ENCODE results near the gene CENPW.
A peak's percentile ranks its signal among the peaks of the same experiment; 100 is the strongest.

Gene CENPW

DNA sequence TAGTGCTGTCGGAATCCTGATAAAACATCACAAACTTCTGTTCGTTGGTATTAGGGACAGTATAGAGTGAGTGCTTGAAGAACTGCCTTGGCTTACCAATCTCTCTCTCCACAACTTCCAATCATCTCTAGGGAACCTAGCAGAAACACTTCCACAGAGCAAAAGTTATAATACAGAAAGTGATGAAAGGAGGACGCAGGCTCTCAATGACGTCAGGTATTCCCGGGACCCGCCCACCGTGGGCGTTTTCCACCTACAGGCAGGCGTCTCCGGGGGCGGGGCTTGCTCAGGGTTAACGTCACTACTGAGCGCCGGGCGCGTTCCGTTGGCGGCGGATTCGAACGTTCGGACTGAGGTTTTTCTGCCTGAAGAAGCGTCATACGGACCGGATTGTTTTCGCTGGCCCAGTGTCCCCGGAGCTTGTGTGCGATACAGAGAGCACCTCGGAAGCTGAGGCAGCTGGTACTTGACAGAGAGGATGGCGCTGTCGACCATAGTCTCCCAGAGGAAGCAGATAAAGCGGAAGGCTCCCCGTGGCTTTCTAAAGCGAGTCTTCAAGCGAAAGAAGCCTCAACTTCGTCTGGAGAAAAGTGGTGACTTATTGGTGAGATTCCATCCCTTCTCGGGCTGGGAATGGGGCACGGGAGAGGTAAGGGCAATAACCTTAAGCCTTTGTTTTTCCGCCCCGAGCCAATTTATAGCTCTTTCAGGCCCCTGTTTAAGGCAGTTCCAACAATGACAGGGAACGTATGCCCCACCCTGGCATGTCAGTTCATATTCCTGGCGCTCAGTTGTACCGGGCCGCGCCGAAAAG is at the start of gene CENPW:
Gene CENPW (plus strand): TSS at position 320 of the 814 bp plus-strand sequence. CDS start 159 bp downstream, at position 479.
- peak; percentile 90 for DNase-seq

DNA sequence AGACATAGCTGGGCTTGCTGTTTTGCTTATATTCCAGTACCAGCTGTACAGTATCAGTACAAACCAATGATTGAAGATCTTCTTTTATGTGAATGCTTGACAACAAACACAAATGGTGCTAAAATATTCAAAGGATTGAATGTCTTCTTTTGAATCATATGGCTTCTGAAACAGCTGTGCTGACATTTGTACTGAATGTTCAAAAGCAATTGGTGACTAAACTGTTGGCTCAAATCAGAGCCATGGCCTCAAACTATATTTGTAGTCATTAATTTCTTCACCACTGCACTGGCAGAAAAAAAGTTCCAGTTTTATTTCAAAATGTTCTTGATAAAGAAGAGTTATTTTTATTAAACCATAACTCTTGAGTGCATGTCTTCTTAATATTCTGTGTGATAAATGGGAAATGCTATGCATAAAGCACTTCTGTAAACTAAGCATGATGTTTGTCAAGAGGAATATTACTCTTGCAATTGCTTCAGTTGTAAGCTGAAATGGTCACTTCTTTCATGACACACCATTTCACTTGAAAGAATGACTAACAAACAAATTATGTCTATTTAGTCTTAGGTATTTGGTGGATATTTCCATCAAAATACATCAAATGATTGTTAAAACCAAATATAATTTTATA is 45.9 kb upstream of the CENPW start:
- DNase-seq, result no peak

DNA sequence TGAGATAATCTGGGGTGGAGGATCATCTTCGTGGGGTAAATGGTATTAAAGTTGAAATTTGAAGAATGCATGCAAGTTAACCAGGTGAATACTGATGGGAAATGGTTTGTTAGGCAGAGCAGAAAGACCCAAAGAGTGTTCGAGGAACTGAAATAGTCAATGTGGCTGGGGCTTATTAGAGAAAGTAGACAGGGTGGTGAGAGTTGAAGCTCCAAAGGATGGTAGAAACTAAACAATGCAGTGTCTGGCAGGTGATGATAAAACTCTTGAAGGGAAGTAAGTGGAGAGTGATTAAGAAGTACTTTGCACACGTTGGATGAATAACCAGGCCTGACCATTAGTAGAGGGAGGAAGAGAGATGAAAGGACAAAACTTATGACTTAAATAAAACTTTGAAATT is 39.8 kb upstream of the CENPW start:
- no peak for DNase-seq

DNA sequence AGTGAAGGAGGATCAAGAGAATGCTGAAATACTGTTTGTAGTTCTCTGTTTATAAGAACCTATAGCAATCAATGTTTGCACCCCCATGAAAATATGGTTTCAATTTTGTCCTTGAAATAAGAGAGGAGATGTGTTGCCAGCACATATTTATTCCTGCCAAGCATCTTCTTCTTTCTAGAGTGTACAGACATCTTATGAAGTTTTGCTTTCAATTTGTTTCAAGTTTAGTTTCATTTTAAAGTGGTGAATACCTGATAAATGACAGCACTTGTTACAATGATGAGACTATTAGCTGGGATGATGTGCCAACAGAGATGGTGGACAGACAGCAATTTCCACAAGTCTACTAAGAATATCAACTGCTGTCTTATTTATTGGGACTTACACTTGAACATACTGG is 39.2 kb upstream of the CENPW start:
- no peak for DNase-seq

DNA sequence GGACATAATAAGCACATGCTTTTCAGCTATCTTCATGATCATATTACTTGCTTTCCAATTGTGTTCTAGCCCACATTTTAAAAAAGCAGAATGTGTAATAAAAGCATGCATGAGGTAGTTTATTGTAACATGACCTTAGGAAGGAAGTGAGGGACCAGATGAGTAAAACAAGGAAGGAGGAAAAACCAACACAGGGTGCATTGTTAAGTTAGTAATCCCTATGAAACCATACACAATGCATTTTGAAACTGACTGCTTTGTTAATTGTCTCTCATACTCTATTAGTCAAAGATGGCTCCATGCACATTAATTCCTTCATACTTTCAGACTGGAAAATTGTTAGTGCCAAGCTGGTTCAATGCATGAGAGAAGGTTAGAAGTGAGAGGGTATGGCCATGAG is 37.7 kb upstream of the CENPW start:
- DNase-seq, result no peak

DNA sequence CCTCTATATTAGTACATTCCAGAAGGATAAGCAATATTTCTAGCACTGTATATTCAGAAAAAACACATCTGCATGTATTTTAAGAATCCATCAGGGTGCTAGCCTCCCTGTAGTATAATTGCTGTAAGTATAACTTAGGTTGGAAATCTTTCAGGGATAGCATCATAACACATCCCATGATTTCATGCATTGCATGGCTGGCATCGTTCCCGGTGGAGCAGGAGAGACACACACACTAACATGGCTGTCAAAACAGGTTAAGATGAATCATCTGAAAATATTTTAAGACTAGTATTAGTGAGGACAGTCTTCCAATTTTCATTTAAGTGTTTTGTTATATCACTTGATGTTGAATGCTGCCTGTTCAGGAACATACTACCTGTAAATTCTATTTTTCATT is 32.1 kb upstream of the CENPW start:
- DNase-seq, result no peak

DNA sequence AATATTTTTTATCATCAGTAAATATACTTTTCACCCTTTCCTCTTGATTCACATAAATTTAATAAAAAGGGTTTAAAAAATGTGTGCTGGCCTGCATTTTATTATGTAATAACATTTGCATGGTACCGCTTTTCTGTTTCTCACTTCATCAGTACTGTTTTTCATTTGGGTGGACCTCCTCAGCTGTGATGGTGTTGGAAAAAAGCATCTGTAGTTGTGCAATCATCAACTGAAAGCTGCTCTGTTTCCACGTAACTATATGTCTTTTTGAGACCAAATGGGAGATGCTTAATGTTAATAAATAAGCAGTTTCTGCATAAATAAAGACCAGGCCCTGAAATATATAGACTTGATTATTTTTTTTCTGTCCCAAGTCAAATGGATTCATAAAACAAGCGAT is 31.6 kb upstream of the CENPW start:
- no peak for DNase-seq

DNA sequence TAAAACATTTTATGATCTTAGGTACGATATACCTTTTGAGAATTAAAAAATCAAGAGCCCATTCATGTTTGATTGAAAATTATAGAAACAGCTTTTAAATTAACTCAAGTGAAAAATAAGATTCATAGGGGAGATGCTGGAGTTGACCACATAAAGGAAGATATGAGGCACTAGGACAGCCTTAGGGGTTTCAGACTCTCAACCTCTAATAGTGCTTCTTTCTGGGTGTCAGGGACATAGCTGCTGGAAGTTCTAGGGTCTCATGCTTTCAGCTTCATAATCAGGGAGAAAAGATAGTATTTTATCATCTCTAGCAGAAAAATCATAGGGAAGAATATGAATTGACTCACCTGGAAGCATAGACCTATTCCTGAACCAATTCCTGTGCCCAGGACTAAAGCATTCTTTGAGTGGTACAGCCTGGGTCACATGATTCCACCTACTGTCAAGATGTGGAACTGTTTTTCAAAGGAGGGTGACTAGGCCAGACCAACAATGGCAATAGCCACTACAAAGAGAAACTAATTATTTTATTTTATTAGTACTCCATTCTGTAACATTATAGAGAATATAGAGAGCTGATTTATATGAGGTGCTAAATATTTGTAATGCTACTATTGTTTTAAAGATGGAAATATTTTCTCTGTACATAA is 27.8 kb upstream of the CENPW start:
- DNase-seq, result no peak

DNA sequence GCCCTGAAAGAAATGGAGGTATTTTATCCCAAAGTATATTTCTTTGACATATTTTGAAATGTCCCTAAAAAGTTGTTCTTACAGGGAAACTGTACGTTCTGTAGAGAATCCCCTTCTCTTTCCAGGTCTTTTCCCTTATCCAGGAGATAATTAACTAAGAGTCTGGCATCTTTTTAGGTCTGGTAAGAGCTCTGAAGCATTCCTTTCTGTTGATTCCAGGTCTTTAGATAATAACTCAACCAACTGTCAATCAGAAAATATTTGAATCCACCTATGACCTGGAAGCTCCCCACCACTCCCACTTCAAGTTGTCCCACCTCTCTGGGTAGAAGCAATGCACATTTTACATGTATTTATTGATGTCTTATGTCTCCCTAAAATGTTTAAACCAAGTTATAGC is 26.0 kb upstream of the CENPW start:
- DNase-seq, result no peak

DNA sequence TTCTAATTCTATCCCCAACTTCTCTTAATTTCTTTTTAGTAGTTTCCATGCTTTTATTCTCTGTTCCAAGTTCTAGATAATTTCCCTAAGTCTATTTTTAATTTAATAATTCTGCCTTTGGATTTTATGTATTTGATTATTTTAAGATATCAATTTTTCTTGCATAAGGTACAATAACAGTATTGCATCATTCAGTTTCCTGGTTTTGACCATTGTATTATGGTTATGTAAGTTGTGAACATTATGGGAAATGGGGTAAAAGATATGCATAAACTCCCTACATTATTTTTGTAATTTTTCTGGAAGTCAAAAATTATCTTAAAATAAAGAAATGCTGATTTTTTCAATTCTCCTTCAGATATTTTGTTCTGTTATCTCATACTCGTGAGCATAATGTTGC is 21.1 kb upstream of the CENPW start:
- no peak for DNase-seq

DNA sequence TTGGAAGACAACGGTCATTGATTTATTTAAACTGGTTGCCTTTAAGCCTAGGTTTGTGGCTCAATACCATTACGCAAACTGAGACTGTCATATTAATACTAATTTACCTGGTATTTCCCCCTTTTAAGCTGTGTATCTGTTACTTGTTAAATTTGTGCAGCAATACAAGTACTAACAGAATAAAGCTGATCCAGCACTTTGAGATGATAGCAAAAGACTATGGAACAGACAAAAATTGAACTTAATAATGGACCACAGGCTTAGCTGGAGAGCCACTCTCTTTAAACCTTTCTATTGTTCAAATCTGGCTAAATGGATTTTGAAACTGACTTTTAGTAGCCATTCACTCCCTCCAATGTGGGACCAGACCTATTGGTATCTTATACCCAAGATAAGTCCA is 6.2 kb upstream of the CENPW start:
- no peak for DNase-seq

DNA sequence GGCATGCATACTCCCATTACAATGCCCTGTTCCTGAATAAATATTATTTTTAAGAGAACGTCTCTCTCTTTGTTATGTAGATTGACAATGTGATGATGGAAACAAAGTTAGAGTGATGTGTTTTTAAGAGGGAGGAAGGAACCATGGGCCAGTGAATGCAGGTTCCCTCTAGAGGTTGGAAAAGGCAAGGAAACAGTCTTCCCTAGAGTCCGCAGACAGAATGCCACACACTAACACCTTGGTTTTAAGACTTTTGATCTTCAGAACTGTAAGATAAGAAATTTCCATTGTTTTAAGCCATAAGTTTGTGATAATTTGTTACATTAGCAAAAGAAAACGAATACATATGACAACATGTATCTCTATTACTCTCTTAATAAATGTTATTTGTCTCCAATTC is 4.7 kb upstream of the CENPW start:
- no peak for DNase-seq

DNA sequence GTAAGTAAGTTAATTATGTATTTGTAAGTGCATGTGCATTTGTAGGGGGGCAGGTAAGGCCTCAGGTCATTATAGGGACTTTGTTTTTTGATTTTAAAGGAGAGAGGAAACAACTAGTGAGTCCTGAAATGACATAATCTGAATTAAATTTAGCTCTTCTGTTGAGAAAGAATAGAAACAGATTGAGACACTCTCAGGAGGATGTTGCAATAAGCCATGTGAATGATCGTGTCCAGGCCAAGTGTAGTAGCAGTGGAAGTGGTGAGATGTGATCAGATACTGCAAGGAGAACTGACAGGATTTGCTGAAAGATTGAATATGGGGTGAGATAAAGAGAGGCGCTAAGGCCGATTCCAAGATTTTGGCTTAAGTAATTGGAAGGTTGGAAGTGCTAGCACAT is 2.6 kb upstream of the CENPW start:
- DNase-seq, result no peak

DNA sequence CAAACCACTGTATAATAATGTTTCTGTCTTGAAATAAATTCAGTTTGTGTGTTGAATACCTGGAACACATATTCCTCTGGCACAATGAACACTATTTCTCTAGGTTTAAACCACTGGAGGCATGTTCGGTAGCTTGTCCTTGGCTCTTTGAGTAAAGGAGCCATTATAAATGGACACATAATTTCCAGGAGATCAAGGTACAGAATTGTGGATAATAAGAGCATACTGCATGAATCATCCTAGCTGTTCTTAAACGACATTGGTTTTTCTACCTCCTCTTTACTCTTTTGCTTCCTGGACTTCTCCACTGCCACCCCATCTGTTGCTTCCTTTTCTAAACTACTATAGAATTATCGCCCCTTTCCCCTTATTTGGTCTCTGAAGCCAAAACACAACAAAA is 1.2 kb downstream of the CENPW start:
- no peak for DNase-seq

DNA sequence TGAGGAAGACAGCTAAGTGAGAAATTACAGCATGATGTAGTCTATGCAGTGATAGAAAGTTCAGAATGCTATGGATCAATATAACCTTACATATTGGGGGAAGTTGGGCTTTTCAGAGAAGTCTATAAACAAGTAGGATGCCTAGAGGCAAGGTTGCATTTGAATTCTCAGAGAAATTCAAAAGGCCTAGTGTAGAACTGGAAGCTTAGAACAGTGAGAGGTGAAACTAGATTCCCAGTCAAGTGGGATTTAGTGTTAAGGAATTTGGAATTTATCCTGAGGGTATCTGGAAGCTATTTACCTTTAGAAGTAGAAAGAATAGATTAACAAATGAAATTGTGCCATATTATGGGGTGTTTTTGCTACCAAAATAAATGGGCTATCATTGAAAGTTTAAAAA is 4.3 kb downstream of the CENPW start:
- no peak for DNase-seq

DNA sequence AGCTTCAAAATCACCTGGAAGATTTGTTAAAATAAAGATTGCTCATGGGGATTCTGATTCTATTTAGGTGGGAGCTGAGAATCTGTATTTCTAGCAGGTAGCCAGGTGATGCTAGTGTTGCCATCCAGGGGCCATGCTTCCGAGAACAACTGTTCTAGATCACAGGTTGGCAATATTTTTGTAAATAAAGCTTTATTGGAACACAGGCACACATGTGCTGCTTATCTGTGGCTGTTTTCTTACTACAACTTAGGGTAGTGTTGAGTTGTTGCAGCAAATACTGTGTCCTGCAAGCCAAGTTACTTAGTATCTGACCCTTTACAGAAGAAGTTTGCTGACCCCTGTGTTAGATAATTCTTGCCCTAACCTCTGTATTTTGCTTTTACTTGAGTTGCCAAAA is 12.0 kb downstream of the CENPW start:
- no peak for DNase-seq

DNA sequence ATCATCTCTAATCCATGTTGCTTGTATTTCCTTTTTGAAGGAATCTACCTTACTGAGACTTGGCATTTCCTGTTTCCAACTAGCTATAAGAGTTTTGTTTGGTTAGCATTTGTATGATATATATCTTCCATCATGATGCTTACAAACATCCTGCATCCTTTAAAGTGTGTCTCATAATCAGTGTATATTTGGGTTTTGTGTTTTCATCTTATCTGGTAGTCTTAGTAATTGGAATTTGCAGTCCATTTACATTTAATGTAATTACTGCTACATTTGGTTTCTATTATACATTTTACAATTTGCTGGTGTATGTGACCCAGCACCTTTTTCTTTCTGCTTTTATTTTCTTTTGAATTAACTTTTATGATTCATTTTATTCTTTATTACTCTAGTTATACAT is 12.6 kb downstream of the CENPW start:
- no peak for DNase-seq

DNA sequence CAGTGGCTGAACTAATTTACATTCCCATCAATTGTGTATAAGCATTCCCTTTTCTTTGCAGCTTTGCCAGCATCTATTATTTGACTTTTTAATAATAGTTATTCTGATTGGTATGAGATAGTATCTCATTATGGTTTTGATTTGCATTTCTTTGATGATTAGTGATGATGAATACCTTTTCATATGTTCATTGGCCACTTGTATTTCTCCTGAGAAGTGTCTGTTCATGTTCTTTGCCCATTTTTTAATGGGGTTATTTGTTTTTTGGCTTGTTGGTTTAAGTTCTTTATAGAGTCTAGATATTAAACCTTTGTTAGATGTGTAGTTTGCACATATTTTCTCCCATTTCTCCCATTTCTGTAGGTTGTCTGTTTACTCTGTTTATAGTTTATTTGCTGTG is 16.6 kb downstream of the CENPW start:
- DNase-seq, result no peak

DNA sequence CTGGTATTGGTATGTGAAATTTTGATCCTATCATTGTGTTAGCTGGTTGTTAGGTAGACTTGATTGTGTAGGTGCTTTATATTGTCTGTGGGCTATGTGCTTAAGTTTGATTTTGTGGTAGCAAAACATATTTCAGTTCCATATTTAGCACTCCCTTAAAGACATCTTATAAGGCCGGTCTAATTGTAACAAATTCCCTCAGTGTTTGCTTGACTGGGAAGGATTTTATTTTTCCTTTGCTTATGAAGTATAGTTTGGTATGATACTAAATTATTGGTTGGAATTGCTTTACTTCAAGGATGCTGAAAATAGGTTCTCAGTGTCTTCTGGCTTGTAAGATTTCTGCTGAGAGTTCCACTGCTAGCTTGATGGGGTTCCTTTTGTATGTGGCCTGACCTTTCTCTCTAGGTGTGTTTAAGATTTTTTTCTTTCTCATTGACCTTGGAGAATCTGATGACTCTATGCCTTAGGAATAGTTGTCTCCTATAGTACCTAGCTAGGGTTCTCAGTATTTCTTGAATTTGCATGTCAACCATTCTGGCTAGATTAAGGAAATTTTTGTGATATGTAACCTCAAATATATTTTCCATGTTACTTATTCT is 20.1 kb downstream of the CENPW start:
- no peak for DNase-seq

DNA sequence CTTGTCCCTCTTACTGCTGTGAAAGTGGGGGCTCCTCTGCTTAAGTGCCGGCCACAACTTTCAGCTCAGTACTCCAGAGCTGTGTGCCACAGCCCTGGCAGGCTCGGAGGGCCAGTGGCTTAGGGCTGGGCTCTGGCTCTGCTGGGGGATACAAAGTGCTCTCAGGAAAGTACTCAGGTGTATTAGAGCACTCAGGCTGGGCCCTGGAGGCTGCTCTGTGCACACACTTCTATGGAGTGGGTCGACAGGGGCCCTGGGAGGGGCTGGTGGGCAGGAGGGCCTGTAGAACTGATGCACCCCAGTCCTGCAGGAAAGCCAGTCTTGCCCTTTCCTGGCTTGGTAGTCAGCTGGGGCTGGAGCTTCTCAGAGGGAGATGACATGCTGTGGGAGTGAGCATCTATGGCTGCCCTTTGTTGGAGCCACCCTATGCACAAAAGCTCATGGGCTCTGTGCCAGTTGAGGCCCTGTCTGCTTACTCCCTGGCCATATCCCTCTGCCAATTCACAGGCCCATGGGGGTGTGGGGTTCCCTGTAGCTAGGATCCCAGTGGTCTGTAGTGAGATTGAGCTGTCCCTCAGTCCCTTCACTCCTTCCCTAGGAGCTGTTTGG is 22.0 kb downstream of the CENPW start:
- no peak for DNase-seq

DNA sequence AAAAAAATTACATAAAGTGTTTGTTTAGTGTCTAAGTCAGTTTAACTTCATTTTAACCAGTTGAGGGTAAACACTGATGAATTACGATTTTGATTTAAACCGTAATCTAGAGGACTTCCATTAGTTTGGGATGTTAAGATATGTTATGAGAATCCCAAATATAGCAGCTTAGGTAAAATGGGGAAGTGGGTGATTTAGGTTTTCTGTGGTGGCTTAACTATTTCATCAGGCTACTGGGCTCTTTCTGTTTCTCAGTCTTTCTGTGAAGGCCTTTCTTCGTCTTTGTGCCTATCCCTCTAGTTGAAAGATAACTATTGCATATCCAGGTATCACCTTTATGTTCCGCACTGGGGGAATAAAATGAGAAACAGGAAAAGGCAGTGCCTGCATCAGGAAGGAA is 27.9 kb downstream of the CENPW start:
- DNase-seq, result no peak

DNA sequence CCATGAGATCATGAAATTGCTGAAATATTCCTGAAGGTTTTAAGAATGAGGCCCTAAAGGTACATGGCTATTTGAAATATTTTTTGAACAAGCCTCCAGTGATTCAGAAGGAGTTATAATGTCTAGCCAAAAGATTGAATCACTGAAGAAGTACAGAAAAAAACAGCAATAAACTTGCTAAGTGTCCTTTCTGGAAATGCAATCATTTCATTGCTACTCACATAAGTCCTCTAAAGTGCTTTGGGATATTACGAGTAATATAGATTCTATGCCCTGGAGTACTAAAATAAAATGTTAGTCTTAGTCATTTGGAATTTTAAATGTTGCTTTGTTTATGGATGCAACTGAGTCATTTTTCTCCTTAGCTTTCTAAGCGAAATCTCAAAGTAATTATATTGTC is 32.7 kb downstream of the CENPW start:
- no peak for DNase-seq

DNA sequence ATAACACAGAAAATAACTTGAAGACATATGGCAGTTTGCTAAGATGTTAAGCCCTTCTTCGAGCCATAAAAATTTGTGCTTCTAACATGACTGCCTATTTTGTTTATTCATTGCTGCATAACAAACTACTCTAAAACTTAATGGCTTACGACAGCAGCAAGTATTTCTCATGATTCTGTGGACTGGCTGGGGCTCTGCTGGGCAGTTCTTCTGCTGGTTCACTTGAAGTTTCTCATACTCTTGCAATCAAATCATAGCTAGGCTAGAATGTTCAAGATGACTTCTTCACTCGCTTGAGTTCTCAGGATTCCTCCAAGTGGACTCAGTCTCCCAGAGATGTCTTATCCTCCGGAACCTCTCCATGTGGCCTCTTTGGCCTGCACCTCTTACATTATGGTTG is 33.4 kb downstream of the CENPW start:
- no peak for DNase-seq

DNA sequence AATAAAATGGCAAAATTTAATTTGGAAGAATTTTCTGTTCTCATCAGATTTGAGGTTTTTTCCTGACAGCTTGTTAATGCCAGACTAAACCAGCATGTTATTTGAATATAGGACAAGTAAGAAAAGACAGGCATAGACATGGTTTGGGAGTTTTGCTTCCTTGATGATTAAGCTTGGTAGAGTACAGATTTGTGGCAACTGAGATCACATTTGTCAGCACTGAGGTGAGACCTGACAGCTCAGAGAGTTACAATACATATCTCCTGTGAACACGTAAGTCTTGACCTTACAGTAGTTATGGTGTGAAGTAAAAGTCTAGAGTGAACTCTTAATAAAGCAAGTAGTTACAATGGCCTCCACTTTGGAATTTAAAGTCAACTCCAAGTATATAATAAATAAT is 34.5 kb downstream of the CENPW start:
- no peak for DNase-seq

All from DMS79 treated with DMSO at 0.1 percent for 48 hours (cell line).